Gastrocnemius medialis (tissue), 4 donors: ENCODE results near the gene OXCT2.

Experiments used
- POLR2A ChIP-seq, 2 donors: fragments of 450-650 bp; IDR thresholded peaks; one replicate each; pipeline ENCODE4 v1.6.1; 2017; ENCODE audit warnings: antibody characterized with exemption in 2 of 2, mild to moderate bottlenecking in 2 of 2, moderate library complexity in 2 of 2
- TF ChIP-seq, protein P1 (sequence below), 5 experiments: fragments of 450-650 bp in 3 of 5; fragments of 200-600 bp in 2 of 5; sonication (generic) in 2 of 5; IDR thresholded peaks in 4 of 5; conservative IDR thresholded peaks in 1 of 5; 1 replicate in 4 of 5; 2 replicates in 1 of 5; pipeline ENCODE4 v1.5.1; 2016 to 2019; ENCODE audit warnings: antibody characterized with exemption in 5 of 5, mild to moderate bottlenecking in 3 of 5, moderate library complexity in 3 of 5

DNA sequence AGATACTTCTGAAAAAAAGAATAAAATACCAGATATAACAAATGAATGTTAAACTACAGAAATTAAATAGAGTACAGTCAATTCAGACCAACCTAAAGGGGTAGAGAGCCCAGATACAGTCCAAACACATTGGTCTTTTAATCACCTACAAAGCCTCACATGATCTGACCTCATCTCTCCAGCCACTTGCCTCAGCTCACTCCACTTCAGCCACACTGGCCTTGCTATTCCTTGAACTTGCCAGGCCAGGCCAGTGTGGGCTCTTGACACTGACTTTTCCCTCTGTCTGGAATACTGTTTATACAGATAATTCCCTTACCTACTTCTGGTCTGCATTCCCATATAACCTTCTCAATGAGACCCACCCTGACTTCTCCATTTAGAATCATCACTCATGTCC, 49.5 kb downstream of the OXCT2 start:
- TF ChIP-seq, protein P1, sequence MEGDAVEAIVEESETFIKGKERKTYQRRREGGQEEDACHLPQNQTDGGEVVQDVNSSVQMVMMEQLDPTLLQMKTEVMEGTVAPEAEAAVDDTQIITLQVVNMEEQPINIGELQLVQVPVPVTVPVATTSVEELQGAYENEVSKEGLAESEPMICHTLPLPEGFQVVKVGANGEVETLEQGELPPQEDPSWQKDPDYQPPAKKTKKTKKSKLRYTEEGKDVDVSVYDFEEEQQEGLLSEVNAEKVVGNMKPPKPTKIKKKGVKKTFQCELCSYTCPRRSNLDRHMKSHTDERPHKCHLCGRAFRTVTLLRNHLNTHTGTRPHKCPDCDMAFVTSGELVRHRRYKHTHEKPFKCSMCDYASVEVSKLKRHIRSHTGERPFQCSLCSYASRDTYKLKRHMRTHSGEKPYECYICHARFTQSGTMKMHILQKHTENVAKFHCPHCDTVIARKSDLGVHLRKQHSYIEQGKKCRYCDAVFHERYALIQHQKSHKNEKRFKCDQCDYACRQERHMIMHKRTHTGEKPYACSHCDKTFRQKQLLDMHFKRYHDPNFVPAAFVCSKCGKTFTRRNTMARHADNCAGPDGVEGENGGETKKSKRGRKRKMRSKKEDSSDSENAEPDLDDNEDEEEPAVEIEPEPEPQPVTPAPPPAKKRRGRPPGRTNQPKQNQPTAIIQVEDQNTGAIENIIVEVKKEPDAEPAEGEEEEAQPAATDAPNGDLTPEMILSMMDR (IDR thresholded peaks at IDR 0.05 in 4 of 5, conservative IDR thresholded peaks at IDR 0.05 in 1 of 5), result no peak
- no peak for TF ChIP-seq POLR2A (IDR thresholded peaks at IDR 0.05)
